Measurements from ENCODE around the gene LYSMD4.
"Not testable (repeated sequence)": the region's sequence is repeated elsewhere in the genome, so short reads cannot be mapped to it uniquely, and the experiment has no call there.

DNA sequence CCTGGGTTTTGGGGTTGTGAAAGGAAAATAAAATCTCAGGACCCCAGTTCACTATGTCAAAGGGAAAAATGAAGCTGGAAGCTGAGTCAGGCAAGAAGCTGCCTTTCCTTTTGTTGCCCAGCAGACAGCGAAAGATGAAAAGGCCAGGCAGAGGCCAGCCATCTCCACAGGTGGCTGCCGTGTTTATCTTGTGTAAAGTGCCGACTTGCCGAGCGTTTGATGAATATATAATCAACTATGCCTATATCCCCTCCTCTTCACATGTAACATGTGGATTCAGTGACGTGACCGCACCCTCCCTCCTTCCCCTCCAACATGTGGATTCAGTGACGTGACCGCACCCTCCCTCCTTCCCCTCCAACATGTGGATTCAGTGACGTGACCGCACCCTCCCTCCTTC, 17.1 kb upstream of the LYSMD4 start:
- TF ChIP-seq, protein P1, sequence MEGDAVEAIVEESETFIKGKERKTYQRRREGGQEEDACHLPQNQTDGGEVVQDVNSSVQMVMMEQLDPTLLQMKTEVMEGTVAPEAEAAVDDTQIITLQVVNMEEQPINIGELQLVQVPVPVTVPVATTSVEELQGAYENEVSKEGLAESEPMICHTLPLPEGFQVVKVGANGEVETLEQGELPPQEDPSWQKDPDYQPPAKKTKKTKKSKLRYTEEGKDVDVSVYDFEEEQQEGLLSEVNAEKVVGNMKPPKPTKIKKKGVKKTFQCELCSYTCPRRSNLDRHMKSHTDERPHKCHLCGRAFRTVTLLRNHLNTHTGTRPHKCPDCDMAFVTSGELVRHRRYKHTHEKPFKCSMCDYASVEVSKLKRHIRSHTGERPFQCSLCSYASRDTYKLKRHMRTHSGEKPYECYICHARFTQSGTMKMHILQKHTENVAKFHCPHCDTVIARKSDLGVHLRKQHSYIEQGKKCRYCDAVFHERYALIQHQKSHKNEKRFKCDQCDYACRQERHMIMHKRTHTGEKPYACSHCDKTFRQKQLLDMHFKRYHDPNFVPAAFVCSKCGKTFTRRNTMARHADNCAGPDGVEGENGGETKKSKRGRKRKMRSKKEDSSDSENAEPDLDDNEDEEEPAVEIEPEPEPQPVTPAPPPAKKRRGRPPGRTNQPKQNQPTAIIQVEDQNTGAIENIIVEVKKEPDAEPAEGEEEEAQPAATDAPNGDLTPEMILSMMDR (conservative IDR thresholded peaks at IDR 0.05; ENCODE audit: low read depth, low read length) = not testable (repeated sequence)
- not testable (repeated sequence) for TF ChIP-seq EZH2phosphoT487 (IDR thresholded peaks at IDR 0.05; ENCODE audit: borderline replicate concordance, low read length); EZH2 (IDR thresholded peaks at IDR 0.05; ENCODE audit: low read length, unreplicated experiment)

Measured in PC-3 (cell line).